ENCODE results near the gene C1QTNF5. TPM values are rescaled to one million over a fixed set of nuclear protein-coding genes. Genes with fewer than 3 reads are reported as not detected.

The C1QTNF5 gene
- total RNA-seq, 2 experiments from 2014 or later = not detected

GRCh38 chr11:119378851-119379465, 38.3 kb upstream of the C1QTNF5 start:
- POLR2A ChIA-PET = interaction anchor here (0.8 kb wide), 1 partner anchor 58 kb away, joined by 3 read pairs; no protein-coding TSS in a partner anchor
- Mint-ChIP-seq H3K4me1 (ENCODE audit: low read depth) (peaks cover 8% of the 10 kb centered on the region), H3K27ac (no peak overlapping the region), H3K36me3 (ENCODE audit: low read depth) (no peaks in the 10 kb centered on the region), H3K9me3 (no peaks in the 10 kb centered on the region), H3K4me3 (no peak overlapping the region), H3K27me3 (no peaks in the 10 kb centered on the region)
- DNase-seq (no peak), ATAC-seq (no peak)
- intact Hi-C loops (cut with micrococcal nuclease) = no loop called here
- TF ChIP-seq CTCF (IDR thresholded peaks at IDR 0.05) = no peak
- CTCF ChIA-PET = interaction anchor here (2.7 to 15.0 kb wide), 3 partner anchors 20 to 57 kb away, joined by 9 to 241 read pairs (median 28); partner anchors contain the start of gene C1QTNF5

GRCh38 chr11:119377961-119378667, 37.4 kb upstream of the C1QTNF5 start:
- ATAC-seq = no peak
- TF ChIP-seq CTCF (IDR thresholded peaks at IDR 0.05) = no peak
- CTCF ChIA-PET = interaction anchor here (1.4 to 15.0 kb wide), 3 partner anchors 19 to 97 kb away, joined by 3 to 241 read pairs (median 28); no protein-coding TSS in a partner anchor
- Mint-ChIP-seq H3K4me3 (no peak overlapping the region), H3K4me1 (ENCODE audit: low read depth) (peaks cover 14% of the 10 kb centered on the region), H3K27me3 (no peaks in the 10 kb centered on the region), H3K27ac (no peak overlapping the region), H3K9me3 (no peaks in the 10 kb centered on the region), H3K36me3 (ENCODE audit: low read depth) (no peaks in the 10 kb centered on the region)
- no peak for DNase-seq
- intact Hi-C loops (cut with micrococcal nuclease) = no loop called here
- POLR2A ChIA-PET = no interaction called here

DNA sequence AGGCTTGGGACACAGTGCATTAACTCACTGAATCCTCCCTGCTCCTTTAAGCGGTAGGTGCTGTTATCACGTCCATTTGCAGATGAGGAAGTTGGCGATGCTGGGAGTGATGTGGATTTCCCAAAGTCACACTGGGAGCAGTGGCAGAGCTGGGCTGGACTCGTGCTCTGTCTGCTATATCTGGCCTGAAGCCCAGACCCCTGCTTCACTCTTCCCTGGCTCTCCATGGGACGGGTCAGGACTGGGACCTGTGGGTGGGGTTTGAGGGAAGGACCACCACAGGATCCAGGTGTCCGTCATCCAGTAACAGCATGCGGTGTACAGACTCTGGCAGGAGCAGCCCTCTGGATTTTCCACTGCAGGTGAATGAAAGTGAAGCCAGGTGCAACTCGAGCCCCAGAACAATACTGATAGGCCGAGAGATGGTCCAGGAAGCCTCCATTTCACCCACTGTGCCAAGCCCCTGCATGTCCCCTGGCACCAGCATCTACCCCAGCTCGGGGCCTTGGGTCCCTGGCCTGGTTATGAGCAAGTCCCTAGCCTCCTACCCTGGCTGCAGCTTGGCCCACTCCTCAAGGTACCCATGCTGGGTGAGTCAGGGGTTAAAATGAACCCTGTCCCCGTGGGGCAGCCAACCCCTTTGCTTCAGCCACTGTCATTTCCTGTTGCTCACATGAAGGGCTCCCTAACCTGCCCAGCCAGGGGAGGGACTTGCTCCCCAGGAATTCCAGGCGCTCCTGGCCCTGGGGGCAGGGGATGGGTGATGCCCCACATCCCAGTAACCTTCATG, 36.6 kb upstream of the C1QTNF5 start:
- peaks cover 14% of the 10 kb centered on the region for H3K4me1 Mint-ChIP-seq (ENCODE audit: low read depth)
- H3K4me3 Mint-ChIP-seq = no peak overlapping the region
- H3K27ac Mint-ChIP-seq = no peak overlapping the region
- H3K36me3 Mint-ChIP-seq (ENCODE audit: low read depth) = no peaks in the 10 kb centered on the region
- DNase-seq (no peak), ATAC-seq (no peak)
- H3K27me3 Mint-ChIP-seq = no peaks in the 10 kb centered on the region
- POLR2A ChIA-PET = no interaction called here
- no peaks in the 10 kb centered on the region for H3K9me3 Mint-ChIP-seq
- intact Hi-C loops (cut with micrococcal nuclease) = no loop called here
- no peak for TF ChIP-seq CTCF (IDR thresholded peaks at IDR 0.05)
- CTCF ChIA-PET = interaction anchor here (1.4 to 15.0 kb wide), 2 partner anchors 18 to 97 kb away, joined by 3 to 241 read pairs; no protein-coding TSS in a partner anchor

GRCh38 chr11:119376197-119376847, 35.6 kb upstream of the C1QTNF5 start:
- Mint-ChIP-seq H3K9me3 (no peaks in the 10 kb centered on the region), H3K36me3 (ENCODE audit: low read depth) (no peaks in the 10 kb centered on the region), H3K27ac (no peak overlapping the region), H3K4me1 (ENCODE audit: low read depth) (peaks cover 11% of the 10 kb centered on the region), H3K27me3 (no peaks in the 10 kb centered on the region), H3K4me3 (no peak overlapping the region)
- no peak for ATAC-seq
- ChIA-PET CTCF (interaction anchor here (0.8 to 15.0 kb wide), 7 partner anchors 17 to 104 kb away, joined by 3 to 241 read pairs (median 4); no protein-coding TSS in a partner anchor), POLR2A (interaction anchor here (1.5 kb wide), 1 partner anchor 20 kb away, joined by 5 read pairs; no protein-coding TSS in a partner anchor)
- DNase-seq = no peak
- TF ChIP-seq CTCF (IDR thresholded peaks at IDR 0.05) = no peak
- intact Hi-C loops (cut with micrococcal nuclease) = no loop called here

Measured in activated CD8-positive, alpha-beta T cell treated with anti-CD3 and anti-CD28 coated beads for 36 hours (primary cell).